Ovary (tissue), 9 donors: Measurements from ENCODE around the gene PUS10. TPM values are rescaled to one million over a fixed set of nuclear protein-coding genes. Genes with fewer than 3 reads are reported as not detected.
"Not testable (repeated sequence)": the region's sequence is repeated elsewhere in the genome, so short reads cannot be mapped to it uniquely, and the experiment has no call there.

ENCODE experiments used
- DNase-seq, 5 donors: peaks; one replicate each; pipeline ENCODE4 v3.0.0-alpha.2; 2019 to 2020
- H3K27ac ChIP-seq, 2 donors: fragments of 200-600 bp; one replicate each; pipeline versions ENCODE4 v1.5.1 to v1.8.0; 2019 to 2022
- H3K27me3 ChIP-seq: fragments of 200-600 bp; one replicate; pipeline ENCODE4 v1.8.0; 2022
- H3K36me3 ChIP-seq: fragments of 200-600 bp; sonication (generic); one replicate; pipeline ENCODE4 v1.5.1; 2019
- H3K4me1 ChIP-seq: one replicate; pipeline ENCODE4 v1.8.1; 2013; ENCODE audit warnings: mild to moderate bottlenecking, moderate library complexity; ENCODE audit not compliant: insufficient read depth
- H3K4me3 ChIP-seq: fragments of 200-600 bp; sonication (generic); one replicate; pipeline ENCODE4 v1.5.1; 2017
- H3K9me3 ChIP-seq, 2 donors: fragments of 200-600 bp in 1 of 2; sonication (generic) in 1 of 2; one replicate each; pipeline versions ENCODE4 v1.5.1 to v1.8.1; 2013 to 2019; ENCODE audit warnings: mild to moderate bottlenecking in 1 of 2, moderate library complexity in 1 of 2
- CTCF ChIP-seq, 3 donors: fragments of 450-650 bp in 2 of 3; fragments of 200-600 bp in 1 of 3; IDR thresholded peaks; one replicate each; pipeline versions ENCODE4 v1.5.1 to v1.8.0; 2016 to 2022; ENCODE audit warnings: antibody characterized with exemption in 3 of 3, mild to moderate bottlenecking in 1 of 3
- EP300 ChIP-seq: sonication (generic); formaldehyde crosslinking; IDR thresholded peaks from one replicate; pipeline ENCODE4 v1.6.1; 2017; ENCODE audit warnings: antibody characterized with exemption
- POLR2A ChIP-seq: fragments of 450-650 bp; IDR thresholded peaks from one replicate; pipeline ENCODE4 v1.6.1; 2017; ENCODE audit warnings: antibody characterized with exemption, mild to moderate bottlenecking, moderate library complexity
- WGBS, 3 donors: extraction: QIAGEN DNeasy Blood & Tissue Kit in 1 of 3; methylation state at CpG; one replicate each; pipeline versions ENCODE4 v1.1.5 to v1.1.7; 2013 to 2017; 5-methylcytosine and 5-hydroxymethylcytosine counted together
- intact Hi-C, 4 donors: fragments of 100-400 bp; cut with DNase I; formaldehyde crosslinking; loops; one replicate each; pipeline versions ENCODE4 v1.11.0 to v1.15.1; 2022 to 2023
- polyA plus RNA-seq, 2 donors: library from polyadenylated mRNA; stranded (reverse); fragments of 200-250 nt in 1 of 2; fragments of 350-450 nt in 1 of 2; fragmentation: Illumina TruSeq in 1 of 2; extraction: RNeasy Lipid Tissue Mini Kit (QIAGEN cat#74804) in 1 of 2; gene quantifications; one replicate each; pipeline ENCODE4 v1.2.3, GENCODE V29; 2013 to 2014
- total RNA-seq, 7 donors: library from RNA; depleted of rRNA in 2 of 7; stranded (reverse); fragments of >200 nt in 2 of 7; fragmentation: NEBNext Ultra II Directional in 3 of 7; extraction: Animal tissue kit (Norgen Biotek cat#: 25700) in 3 of 7; gene quantifications; one replicate each; pipeline versions ENCODE4 v1.1.0 to v1.2.4, GENCODE V29; 2016 to 2023
- donor health status: DM: no; HTN: no; CAD: no; lungs with moderate emphysema.
- donor health status: DM: no; HTN: no; CAD: no.
- donor health status: Bipolar disorder and iron deficiency.
- donor health status: DM: yes; HTN: yes; CAD: no.
- donor health status: DM: no; HTN: no; CAD: no.
- donor health status: DM: yes; HTN: yes; CAD: no.

Gene PUS10
- total and polyA plus RNA-seq, 9 donors: 4.5 to 9.4 (median 6.7) TPM

GRCh38 chr2:61014763-61015162 lies 3.3 kb downstream of the PUS10 start:
- TF ChIP-seq POLR2A: no peak
- TF ChIP-seq CTCF (IDR thresholded peaks at IDR 0.05): no peak
- no peak for TF ChIP-seq EP300

DNA sequence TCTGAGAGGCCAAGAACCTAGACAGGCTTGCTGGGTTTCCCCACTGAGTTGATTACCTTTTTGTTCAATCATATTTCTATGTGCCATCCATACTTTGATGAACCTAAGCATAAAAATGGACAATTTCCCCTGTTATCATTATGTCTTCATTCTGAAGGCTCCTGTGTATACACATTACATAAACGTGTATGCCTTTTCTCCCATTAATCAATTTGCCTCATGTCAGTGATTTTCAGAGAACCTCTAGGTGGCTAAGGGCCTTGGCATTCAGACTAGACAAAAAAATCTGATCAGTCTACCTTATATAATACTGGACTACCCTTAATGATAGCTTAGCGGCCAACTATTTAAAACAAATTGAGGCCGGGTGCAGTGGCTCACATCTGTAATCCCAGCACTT lies 4.7 kb downstream of the PUS10 start:
- TF ChIP-seq CTCF (IDR thresholded peaks at IDR 0.05) (no peak), EP300 (no peak), POLR2A (no peak)
- WGBS, 3 donors: 56 to 69% (median 65%) methylated on average over 3 of the region's 3 CpGs
- Histone ChIP-seq H3K4me1 (peaks cover 1% of the 10 kb centered on the region), H3K9me3 (no peaks in the 10 kb centered on the region), H3K4me3 (no peak overlapping the region), H3K27me3 (no peaks in the 10 kb centered on the region), H3K36me3 (no peaks in the 10 kb centered on the region), H3K27ac (no peak overlapping the region)
- intact Hi-C loops: no loop called here
- no peak for DNase-seq

More at GRCh38 chr2:61014763-61015162, 3.3 kb downstream of the PUS10 start:
- H3K27ac ChIP-seq: no peak overlapping the region
- H3K9me3 ChIP-seq: no peaks in the 10 kb centered on the region
- no peak for DNase-seq
- no peak overlapping the region for H3K4me3 ChIP-seq
- no peaks in the 10 kb centered on the region for H3K36me3 ChIP-seq
- WGBS, 3 donors: 71 to 73% (median 73%) methylated on average over 3 of the region's 3 CpGs
- peaks cover 1% of the 10 kb centered on the region for H3K4me1 ChIP-seq
- intact Hi-C loops: no loop called here
- H3K27me3 ChIP-seq: no peaks in the 10 kb centered on the region

DNA sequence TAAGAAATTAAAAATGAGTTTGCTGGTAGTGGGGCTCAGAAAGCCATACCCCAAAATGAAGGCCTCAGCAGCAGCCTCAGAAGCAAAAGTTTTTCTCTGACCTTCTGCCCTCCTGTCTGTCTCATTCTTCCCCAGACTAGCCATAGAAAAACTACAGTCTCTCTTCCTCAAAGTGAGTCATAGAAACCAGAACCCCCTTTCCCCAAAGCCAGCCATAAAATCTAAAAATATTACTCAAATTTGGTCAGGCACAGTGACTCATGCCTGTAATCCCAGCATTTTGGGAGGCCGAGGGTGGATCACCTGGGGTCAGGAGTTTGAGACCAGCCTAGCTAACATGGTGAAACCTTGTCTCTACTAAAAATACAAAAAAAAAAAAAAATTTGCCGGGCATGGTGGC lies 5.8 kb downstream of the PUS10 start:
- H3K27ac ChIP-seq, H3K36me3 ChIP-seq, H3K27me3 ChIP-seq, DNase-seq, H3K4me1 ChIP-seq, H3K4me3 ChIP-seq, intact Hi-C loops, H3K9me3 ChIP-seq: not testable (repeated sequence)
- WGBS, 3 donors: 67 to 83% (median 75%) methylated on average over 2 of the region's 2 CpGs

DNA sequence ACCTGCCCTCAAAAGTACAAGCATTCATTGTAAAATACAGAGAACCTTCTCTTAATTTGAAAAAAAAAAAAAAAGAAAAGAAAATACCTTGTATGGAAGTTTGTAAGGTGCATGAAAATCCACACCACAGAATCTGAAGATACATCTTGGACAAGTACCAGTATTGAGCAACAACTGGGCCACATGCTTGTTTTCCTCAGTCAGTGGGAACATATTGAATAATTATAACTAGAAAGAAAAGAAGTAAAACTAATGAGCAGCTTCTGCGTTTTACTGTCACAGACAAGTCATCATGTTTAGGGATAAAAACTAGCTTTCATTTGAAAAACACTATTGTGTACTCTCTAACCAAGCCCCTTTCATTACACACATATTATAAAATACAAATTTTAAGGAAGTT lies 6.4 kb downstream of the PUS10 start:
- 76 to 90% (median 82%) methylated on average over 1 of the region's 1 CpG for WGBS, 3 donors
- H3K4me3 ChIP-seq: no peak overlapping the region
- H3K36me3 ChIP-seq: no peaks in the 10 kb centered on the region
- intact Hi-C loops: no loop called here
- H3K4me1 ChIP-seq: peaks cover 1% of the 10 kb centered on the region
- no peak for TF ChIP-seq CTCF (IDR thresholded peaks at IDR 0.05)
- H3K27me3 ChIP-seq: no peaks in the 10 kb centered on the region
- H3K27ac ChIP-seq: no peak overlapping the region
- DNase-seq: no peak
- no peaks in the 10 kb centered on the region for H3K9me3 ChIP-seq

GRCh38 chr2:61009355-61009754 lies 8.7 kb downstream of the PUS10 start:
- H3K27me3 ChIP-seq: no peaks in the 10 kb centered on the region
- no peaks in the 10 kb centered on the region for H3K36me3 ChIP-seq
- no peaks in the 10 kb centered on the region for H3K4me1 ChIP-seq
- intact Hi-C loops: no loop called here
- H3K27ac ChIP-seq: no peak overlapping the region
- DNase-seq: no peak
- no peaks in the 10 kb centered on the region for H3K9me3 ChIP-seq
- TF ChIP-seq CTCF (IDR thresholded peaks at IDR 0.05) (no peak), POLR2A (no peak), EP300 (no peak)
- no peak overlapping the region for H3K4me3 ChIP-seq
